Measurements from ENCODE around the gene KIF26B.

DNA sequence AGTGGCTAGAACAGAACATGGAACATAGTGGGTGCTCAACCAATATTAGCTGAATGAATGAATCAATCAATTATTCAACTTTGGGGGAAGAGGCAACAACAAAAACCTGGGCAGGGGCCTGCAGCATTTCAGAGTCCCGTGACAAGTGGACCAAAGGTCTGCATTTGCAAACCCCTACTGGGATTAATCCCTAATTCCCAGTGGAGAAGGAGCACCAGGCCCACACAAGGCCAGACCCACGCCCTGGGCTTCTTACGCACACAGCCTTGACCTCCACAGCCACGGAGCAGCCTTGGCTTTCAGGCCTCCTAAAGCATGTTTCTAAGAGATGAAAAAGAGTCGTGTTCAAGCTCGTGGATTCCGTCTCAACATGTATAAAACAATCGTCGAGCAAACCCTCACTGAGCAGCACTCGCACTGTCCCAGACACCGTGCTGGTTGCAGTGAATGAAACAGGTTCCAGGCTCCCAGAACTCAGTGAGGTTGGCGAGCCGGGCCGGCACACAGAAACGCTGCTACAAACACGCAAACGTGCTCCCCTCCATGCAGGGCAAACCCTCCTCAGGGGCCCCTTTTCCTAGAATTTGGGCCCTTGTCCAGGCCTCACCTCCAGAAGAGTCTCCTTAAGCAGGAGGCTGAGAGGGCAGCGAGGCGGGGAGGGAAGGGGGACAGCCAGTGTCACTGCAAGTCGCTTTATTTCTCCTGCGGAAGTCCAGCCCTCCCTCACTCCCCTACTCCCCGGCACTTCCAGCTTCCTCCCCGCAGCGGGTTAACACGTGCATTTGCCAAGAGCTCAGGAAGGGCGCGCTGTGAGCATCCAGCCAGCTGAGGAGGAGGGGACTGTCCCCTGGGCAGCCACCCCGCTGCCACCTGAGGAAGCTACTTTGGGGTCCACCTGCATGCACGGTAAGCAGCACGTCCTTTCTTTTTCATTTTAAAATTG lies 556.4 kb downstream of the KIF26B start:
- TF ChIP-seq, protein P1, sequence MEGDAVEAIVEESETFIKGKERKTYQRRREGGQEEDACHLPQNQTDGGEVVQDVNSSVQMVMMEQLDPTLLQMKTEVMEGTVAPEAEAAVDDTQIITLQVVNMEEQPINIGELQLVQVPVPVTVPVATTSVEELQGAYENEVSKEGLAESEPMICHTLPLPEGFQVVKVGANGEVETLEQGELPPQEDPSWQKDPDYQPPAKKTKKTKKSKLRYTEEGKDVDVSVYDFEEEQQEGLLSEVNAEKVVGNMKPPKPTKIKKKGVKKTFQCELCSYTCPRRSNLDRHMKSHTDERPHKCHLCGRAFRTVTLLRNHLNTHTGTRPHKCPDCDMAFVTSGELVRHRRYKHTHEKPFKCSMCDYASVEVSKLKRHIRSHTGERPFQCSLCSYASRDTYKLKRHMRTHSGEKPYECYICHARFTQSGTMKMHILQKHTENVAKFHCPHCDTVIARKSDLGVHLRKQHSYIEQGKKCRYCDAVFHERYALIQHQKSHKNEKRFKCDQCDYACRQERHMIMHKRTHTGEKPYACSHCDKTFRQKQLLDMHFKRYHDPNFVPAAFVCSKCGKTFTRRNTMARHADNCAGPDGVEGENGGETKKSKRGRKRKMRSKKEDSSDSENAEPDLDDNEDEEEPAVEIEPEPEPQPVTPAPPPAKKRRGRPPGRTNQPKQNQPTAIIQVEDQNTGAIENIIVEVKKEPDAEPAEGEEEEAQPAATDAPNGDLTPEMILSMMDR (IDR thresholded peaks at IDR 0.05; ENCODE audit: low read length) = no peak
- no peak for TF ChIP-seq EZH2 (optimal IDR thresholded peaks at IDR 0.05; ENCODE audit: low read depth, low read length)
- TF ChIP-seq EZH2phosphoT487 (IDR thresholded peaks at IDR 0.05; ENCODE audit: low read length) = no peak

All from MM.1S (cell line).